ENCODE data around the gene MYDGF. TPM values are rescaled to one million over a fixed set of nuclear protein-coding genes. Genes with fewer than 3 reads are reported as not detected.

MYDGF gene
- total and polyA plus RNA-seq, 2 of the 13 experiments (the other 11 are each of a cell fraction or from before 2014, with no cell fraction given): 116 to 198 TPM

GRCh38 chr19:4705413-4706131 is 35.4 kb upstream of the MYDGF start (continued):
- TF ChIP-seq TEF (CRISPR knock-in tag; IDR thresholded peaks at IDR 0.05) (no peak), SOX6 (IDR thresholded peaks at IDR 0.05) (no peak), SOX6 (CRISPR knock-in tag; IDR thresholded peaks at IDR 0.05) (peak; percentile 68), ZBTB40 (IDR thresholded peaks at IDR 0.05) (no peak), ZBTB40 (CRISPR knock-in tag; IDR thresholded peaks at IDR 0.05) (no peak; the same call in 1 of the 2 replicates), TRIM24 (CRISPR knock-in tag; IDR thresholded peaks at IDR 0.05) (no peak), RFX3 (CRISPR knock-in tag; IDR thresholded peaks at IDR 0.05) (no peak), ZNF333 (CRISPR knock-in tag; IDR thresholded peaks at IDR 0.05; ENCODE audit: borderline replicate concordance) (no peak), ZNF3 (CRISPR knock-in tag; IDR thresholded peaks at IDR 0.05) (peak; percentile 35; the same call in 1 of the 2 replicates), ZFAT (CRISPR knock-in tag; conservative IDR thresholded peaks at IDR 0.05) (no peak), CREB3 (CRISPR knock-in tag; IDR thresholded peaks at IDR 0.05) (no peak), MAF1 (CRISPR knock-in tag; IDR thresholded peaks at IDR 0.05; ENCODE audit: borderline replicate concordance) (no peak), ZKSCAN5 (CRISPR knock-in tag; IDR thresholded peaks at IDR 0.05) (no peak), TP53 (CRISPR knock-in tag; conservative IDR thresholded peaks at IDR 0.05) (no peak), TARDBP (CRISPR knock-in tag; IDR thresholded peaks at IDR 0.05) (0 out of 2 replicates have a peak, but pooled peaks have one; percentile 21), SALL1 (CRISPR knock-in tag; IDR thresholded peaks at IDR 0.05) (peak; percentile 72), MLLT10 (CRISPR knock-in tag; IDR thresholded peaks at IDR 0.05) (no peak), SAP130 (CRISPR knock-in tag; IDR thresholded peaks at IDR 0.05; ENCODE audit: low read depth) (peak; percentile 78), ZNF276 (CRISPR knock-in tag; IDR thresholded peaks at IDR 0.05; ENCODE audit: low read depth) (no peak)

Data from HepG2 (cell line).